HCT116 (cell line): ENCODE data around the gene METTL6. TPM values are rescaled to one million over a fixed set of nuclear protein-coding genes. Genes with fewer than 3 reads are reported as not detected.

Source experiments
- ATAC-seq: fragments of 200-7000 bp; cut with Tn5 transposase; 2 replicates; pipeline ENCODE4 v1.9.1; 2020; ENCODE audit warnings: mild to moderate bottlenecking, moderate library complexity
- BruUV-seq: library from RNA; stranded (reverse); fragments of 400-500 nt; replicated peaks from 2 replicates; lab custom pipeline; 2021; lab: Mats Ljungman, UMichigan
- CTCF ChIA-PET: fragments of 300-600 bp; sonication (Branson Sonifier 250); formaldehyde crosslinking; loops from one replicate; lab custom pipeline; 2021; ENCODE audit warnings: antibody characterized with exemption; lab: Charles Lee
- POLR2A ChIA-PET: fragments of 300-600, 350-600 bp; sonication (Branson Sonifier 250); formaldehyde crosslinking; loops from one replicate; lab custom pipeline; 2021; ENCODE audit warnings: antibody characterized with exemption; lab: Charles Lee
- RAD21 ChIA-PET, 2 experiments: fragments of 300-600 bp; sonication (Branson Sonifier 250); formaldehyde crosslinking; loops; one replicate each; lab custom pipeline; 2023; ENCODE audit warnings: low total read pairs in 2 of 2; ENCODE audit not compliant: uncharacterized antibody in 2 of 2, unreplicated experiment in 2 of 2, low non-redundant PET in 1 of 2; lab: Charles Lee
- DNase-seq: peaks from one replicate; pipeline ENCODE4 v3.0.0-alpha.2; 2010; ENCODE audit warnings: low read depth, low spot score
- H2AFZ ChIP-seq: fragments of 200-600 bp; shearing (Covaris generic), sonication (generic); 2 replicates; pipeline ENCODE4 v1.6.1; 2017; ENCODE audit warnings: low read depth, mixed run types, mixed read lengths, antibody characterized with exemption, low read length; ENCODE audit not compliant: poor library complexity, severe bottlenecking
- H3K27ac ChIP-seq: 2 replicates; pipeline ENCODE4 v1.5.1; 2012; ENCODE audit warnings: low read depth, low read length
- H3K27me3 ChIP-seq: fragments of 200-600 bp; sonication (generic); 2 replicates; pipeline ENCODE4 v1.6.1; 2016; ENCODE audit warnings: mixed run types, low read length, mixed read lengths; ENCODE audit not compliant: insufficient read depth
- H3K36me3 ChIP-seq, 2 experiments: fragments of 200-500 bp in 1 of 2; fragments of 200-600 bp in 1 of 2; sonication (Bioruptor generic) in 1 of 2; sonication (generic) in 1 of 2; 2 replicates each; pipeline versions ENCODE4 v1.5.1 to v1.6.1; 2014 to 2016; ENCODE audit warnings: low read length in 2 of 2, inconsistent platforms in 1 of 2, mixed read lengths in 1 of 2, mixed run types in 1 of 2; ENCODE audit not compliant: insufficient read depth in 2 of 2, control insufficient read depth in 1 of 2
- H3K4me1 ChIP-seq, 2 experiments: fragments of 200-600 bp in 1 of 2; sonication (generic) in 1 of 2; 2 replicates each; pipeline versions ENCODE4 v1.5.1 to v1.6.1; 2012 to 2017; ENCODE audit warnings: low read length in 2 of 2, inconsistent platforms in 1 of 2, mild to moderate bottlenecking in 1 of 2, mixed read lengths in 1 of 2, mixed run types in 1 of 2, moderate library complexity in 1 of 2; ENCODE audit not compliant: insufficient read depth in 2 of 2, control insufficient read depth in 1 of 2
- H3K4me2 ChIP-seq: fragments of 200-600 bp; sonication (generic); 2 replicates; pipeline ENCODE4 v1.6.1; 2017; ENCODE audit warnings: mixed run types, low read length, mixed read lengths
- H3K4me3 ChIP-seq, 2 experiments: fragments of 200-600 bp in 1 of 2; sonication (generic) in 1 of 2; replicated peaks in 1 of 2; 2 replicates each; pipeline ENCODE4 v1.5.1; 2011 to 2016; ENCODE audit warnings: low read length in 2 of 2, control low read depth in 1 of 2, low read depth in 1 of 2, mild to moderate bottlenecking in 1 of 2, mixed read lengths in 1 of 2, mixed run types in 1 of 2
- H3K79me2 ChIP-seq: fragments of 200-600 bp; sonication (generic); 2 replicates; pipeline ENCODE4 v1.6.1; 2017; ENCODE audit warnings: mild to moderate bottlenecking, mixed run types, low read length, moderate library complexity, mixed read lengths; ENCODE audit not compliant: insufficient read depth
- H3K9ac ChIP-seq: fragments of 200-600 bp; sonication (generic); 2 replicates; pipeline ENCODE4 v1.6.1; 2016; ENCODE audit warnings: low read length, mixed read lengths
- H3K9me2 ChIP-seq: fragments of 200-600 bp; sonication (generic), shearing (Covaris generic); 2 replicates; pipeline ENCODE4 v1.6.1; 2017; ENCODE audit warnings: mixed run types, mild to moderate bottlenecking, moderate library complexity; ENCODE audit not compliant: insufficient read depth
- H3K9me3 ChIP-seq, 2 experiments: fragments of 200-500 bp in 1 of 2; fragments of 200-600 bp in 1 of 2; sonication (Bioruptor generic) in 1 of 2; sonication (generic) in 1 of 2; 2 replicates each; pipeline ENCODE4 v1.6.1; 2014 to 2017; ENCODE audit warnings: low read length in 2 of 2, mixed read lengths in 2 of 2, inconsistent platforms in 1 of 2, low read depth in 1 of 2, mild to moderate bottlenecking in 1 of 2, mixed run types in 1 of 2, moderate library complexity in 1 of 2; ENCODE audit not compliant: control insufficient read depth in 1 of 2, insufficient read depth in 1 of 2
- H4K20me1 ChIP-seq: fragments of 200-600 bp; sonication (generic), shearing (Covaris generic); 2 replicates; pipeline ENCODE4 v1.6.1; 2017; ENCODE audit warnings: mixed run types, mild to moderate bottlenecking, moderate library complexity; ENCODE audit not compliant: insufficient read depth
- ELF1 ChIP-seq: IDR thresholded peaks from 2 replicates; pipeline ENCODE4 v1.6.1; 2012; ENCODE audit warnings: low read depth, borderline replicate concordance
- EZH2 ChIP-seq: fragments of 200-600 bp; sonication (generic); IDR thresholded peaks from 2 replicates; pipeline ENCODE4 v1.6.1; 2017; ENCODE audit warnings: antibody characterized with exemption, mixed run types
- EZH2phosphoT487 ChIP-seq: fragments of 200-600 bp; IDR thresholded peaks from 2 replicates; pipeline ENCODE4 v1.6.1; 2018; ENCODE audit warnings: antibody characterized with exemption, borderline replicate concordance
- FOSL1 ChIP-seq: IDR thresholded peaks from 2 replicates; pipeline ENCODE4 v1.6.1; 2012; ENCODE audit warnings: low read depth
- JUND ChIP-seq: IDR thresholded peaks from 2 replicates; pipeline ENCODE4 v1.6.1; 2012
- POLR2A ChIP-seq: IDR thresholded peaks from 2 replicates; pipeline ENCODE4 v1.7.0; 2011; ENCODE audit warnings: borderline replicate concordance; ENCODE audit not compliant: insufficient read depth, insufficient read length; ENCODE audit errors: extremely low read depth
- RAD21 ChIP-seq: IDR thresholded peaks from 2 replicates; pipeline ENCODE4 v1.6.1; 2012; ENCODE audit warnings: low read depth, mild to moderate bottlenecking
- SIN3A ChIP-seq: IDR thresholded peaks from 2 replicates; pipeline ENCODE4 v1.6.1; 2012; ENCODE audit warnings: low read depth
- TCF7L2 ChIP-seq: IDR thresholded peaks from 2 replicates; pipeline ENCODE4 v1.7.0; 2011; ENCODE audit warnings: borderline replicate concordance, inconsistent platforms; ENCODE audit not compliant: insufficient read depth, insufficient read length; ENCODE audit errors: extremely low read depth
- YY1 ChIP-seq: IDR thresholded peaks from 2 replicates; pipeline ENCODE4 v1.6.1; 2011; ENCODE audit warnings: low read length, low read depth, moderate library complexity, mild to moderate bottlenecking; ENCODE audit not compliant: insufficient replicate concordance; ENCODE audit errors: extremely low read depth
- ZNF274 ChIP-seq: fragments of 200-500 bp; sonication (Bioruptor generic); IDR thresholded peaks from 2 replicates; pipeline ENCODE4 v1.6.1; 2014; ENCODE audit warnings: mild to moderate bottlenecking, low read depth, low read length, inconsistent platforms
- intact Hi-C: fragments of 100-400 bp; cut with micrococcal nuclease; formaldehyde crosslinking; loops from 2 replicates; pipeline ENCODE4 v1.10.0; 2022
- total RNA-seq: library from RNA; stranded (reverse); gene quantifications from one replicate; pipeline ENCODE4 v1.2.1, GENCODE V29; 2021; ENCODE audit not compliant: unreplicated experiment
- TF ChIP-seq, protein P1 (sequence below), 3 experiments: fragments of 200-600 bp in 1 of 3; sonication (generic) in 1 of 3; IDR thresholded peaks in 2 of 3; conservative IDR thresholded peaks in 1 of 3; 2 replicates each; pipeline ENCODE4 v1.5.1; 2012 to 2017; ENCODE audit warnings: low read depth in 2 of 3, low read length in 2 of 3, antibody characterized with exemption in 1 of 3, borderline replicate concordance in 1 of 3, control low read depth in 1 of 3, mild to moderate bottlenecking in 1 of 3, mixed read lengths in 1 of 3, mixed run types in 1 of 3, moderate library complexity in 1 of 3; ENCODE audit not compliant: insufficient read depth in 1 of 3

The METTL6 gene
- total RNA-seq, 1 experiment from 2014 or later: 14.7 TPM

DNA sequence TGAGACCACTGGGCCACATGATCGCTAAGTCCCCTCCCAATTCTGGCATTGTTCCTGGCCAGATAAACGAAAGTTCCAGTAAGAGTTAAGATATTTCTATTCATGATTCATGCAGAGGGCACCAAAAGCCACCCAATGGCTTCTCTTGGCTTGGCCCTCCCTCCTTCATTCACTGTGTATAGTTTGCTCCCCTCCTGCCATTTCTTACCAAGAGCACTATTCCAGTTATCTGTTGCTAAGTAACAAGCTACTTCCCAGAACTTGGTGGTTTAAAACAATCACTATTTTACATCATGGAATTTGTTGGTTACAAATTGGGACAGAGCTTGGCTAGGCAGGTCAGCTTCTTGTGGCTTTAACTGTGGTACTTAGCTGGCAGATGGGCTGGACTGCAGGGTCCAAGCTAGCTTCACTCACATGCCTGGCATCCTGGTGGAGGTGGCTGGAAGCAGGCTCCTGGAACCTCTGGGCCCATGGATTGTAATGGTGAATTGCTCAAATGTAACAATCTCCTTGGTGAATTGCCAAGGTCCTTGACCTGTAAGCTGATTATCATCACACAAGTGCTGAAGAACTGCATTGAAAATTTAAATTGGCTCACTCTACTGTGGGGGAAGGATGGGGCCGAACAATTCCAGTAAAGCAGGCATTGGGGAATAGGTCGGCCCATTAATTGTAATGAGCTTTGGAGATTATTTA, 16.6 kb upstream of the METTL6 start (continued):
- no peak for TF ChIP-seq FOSL1
- TF ChIP-seq, protein P1, sequence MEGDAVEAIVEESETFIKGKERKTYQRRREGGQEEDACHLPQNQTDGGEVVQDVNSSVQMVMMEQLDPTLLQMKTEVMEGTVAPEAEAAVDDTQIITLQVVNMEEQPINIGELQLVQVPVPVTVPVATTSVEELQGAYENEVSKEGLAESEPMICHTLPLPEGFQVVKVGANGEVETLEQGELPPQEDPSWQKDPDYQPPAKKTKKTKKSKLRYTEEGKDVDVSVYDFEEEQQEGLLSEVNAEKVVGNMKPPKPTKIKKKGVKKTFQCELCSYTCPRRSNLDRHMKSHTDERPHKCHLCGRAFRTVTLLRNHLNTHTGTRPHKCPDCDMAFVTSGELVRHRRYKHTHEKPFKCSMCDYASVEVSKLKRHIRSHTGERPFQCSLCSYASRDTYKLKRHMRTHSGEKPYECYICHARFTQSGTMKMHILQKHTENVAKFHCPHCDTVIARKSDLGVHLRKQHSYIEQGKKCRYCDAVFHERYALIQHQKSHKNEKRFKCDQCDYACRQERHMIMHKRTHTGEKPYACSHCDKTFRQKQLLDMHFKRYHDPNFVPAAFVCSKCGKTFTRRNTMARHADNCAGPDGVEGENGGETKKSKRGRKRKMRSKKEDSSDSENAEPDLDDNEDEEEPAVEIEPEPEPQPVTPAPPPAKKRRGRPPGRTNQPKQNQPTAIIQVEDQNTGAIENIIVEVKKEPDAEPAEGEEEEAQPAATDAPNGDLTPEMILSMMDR (IDR thresholded peaks at IDR 0.05 in 2 of 3, conservative IDR thresholded peaks at IDR 0.05 in 1 of 3; ENCODE audit: borderline replicate concordance in 1 of 3, insufficient read depth in 1 of 3, low read depth in 2 of 3, low read length in 2 of 3): no peak
- TF ChIP-seq ZNF274: no peak

DNA sequence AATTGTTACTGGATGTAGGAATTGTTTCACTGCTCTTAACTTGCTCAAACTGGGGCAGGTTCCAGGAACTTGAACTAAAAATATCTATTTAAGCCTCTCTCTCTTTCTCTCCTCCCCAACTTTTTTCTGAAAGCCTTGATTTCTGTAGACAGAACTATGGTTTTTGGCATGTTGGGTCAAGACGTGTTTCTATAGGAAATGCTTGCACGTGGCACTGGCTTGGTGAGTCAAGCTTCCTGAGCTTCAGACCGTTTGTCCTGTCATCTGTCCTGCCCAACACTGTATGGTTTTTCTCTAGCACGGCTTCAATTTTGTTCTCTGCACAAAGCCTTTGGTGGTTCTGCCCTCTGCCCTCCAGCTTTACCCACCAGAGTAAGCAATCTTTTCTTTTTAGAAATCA, 13.5 kb upstream of the METTL6 start:
- no peak overlapping the region for H3K4me2 ChIP-seq
- H3K36me3 ChIP-seq: peaks cover 40 to 43% of the 10 kb centered on the region in 2 experiments

More for the DNA sequence above, 13.5 kb upstream of the METTL6 start:
- DNase-seq (no peak), ATAC-seq (no peak)
- no peak overlapping the region for H3K27ac ChIP-seq
- no peaks in the 10 kb centered on the region for H3K9me2 ChIP-seq
- H3K9me3 ChIP-seq: no peaks in the 10 kb centered on the region
- ChIA-PET CTCF (no interaction called here), POLR2A (no interaction called here), RAD21 (no interaction called here)
- no peak overlapping the region for H2AFZ ChIP-seq
- no peaks in the 10 kb centered on the region for H3K27me3 ChIP-seq
- no peaks in the 10 kb centered on the region for H3K4me1 ChIP-seq
- H3K79me2 ChIP-seq: no peaks in the 10 kb centered on the region
- BruUV-seq: no TSS peak
- TF ChIP-seq EZH2: no peak
- TF ChIP-seq FOSL1: no peak
- TF ChIP-seq JUND: no peak
- TF ChIP-seq YY1: no peak
- TF ChIP-seq TCF7L2: no peak
- no peak for TF ChIP-seq SIN3A
- no peak for TF ChIP-seq RAD21
- no peak for TF ChIP-seq POLR2A
- TF ChIP-seq ELF1: no peak
- no peak for TF ChIP-seq EZH2phosphoT487
- TF ChIP-seq, protein P1 (IDR thresholded peaks at IDR 0.05 in 2 of 3, conservative IDR thresholded peaks at IDR 0.05 in 1 of 3; ENCODE audit: borderline replicate concordance in 1 of 3, insufficient read depth in 1 of 3, low read depth in 2 of 3, low read length in 2 of 3): no peak
- TF ChIP-seq, all 23 proteins: peak for 0
- no peaks in the 10 kb centered on the region for H4K20me1 ChIP-seq
- intact Hi-C loops: no loop called here
- no peak overlapping the region for H3K9ac ChIP-seq
- no peak overlapping the region for H3K4me3 ChIP-seq
